NCI-H524 (cell line): ENCODE data around the gene KIAA0586.
"Not testable (repeated sequence)": the region's sequence is repeated elsewhere in the genome, so short reads cannot be mapped to it uniquely, and the experiment has no call there.

Experiments used
- DNase-seq, 2 experiments: peaks; one replicate each; lab custom pipeline; 2025; lab: John Stamatoyannopoulos, UW

Gene KIAA0586

GRCh38 chr14:58547649-58548048, 120.1 kb downstream of the KIAA0586 start:
- no peak for DNase-seq

GRCh38 chr14:58549105-58549757, 121.7 kb downstream of the KIAA0586 start:
- DNase-seq: no peak

GRCh38 chr14:58553959-58554358, 126.4 kb downstream of the KIAA0586 start:
- DNase-seq: no peak

GRCh38 chr14:58555647-58556046, 128.1 kb downstream of the KIAA0586 start:
- DNase-seq: no peak

GRCh38 chr14:58557242-58557641, 129.7 kb downstream of the KIAA0586 start:
- DNase-seq: no peak

GRCh38 chr14:58560208-58560607, 132.7 kb downstream of the KIAA0586 start:
- DNase-seq: no peak

- DNase-seq: no peak
Observed at GRCh38 chr14:58562141-58562540, 134.6 kb downstream of the KIAA0586 start.

- no peak for DNase-seq
Observed at GRCh38 chr14:58563978-58564377, 136.5 kb downstream of the KIAA0586 start.

- peak in 1 of 2 experiments; percentile 35 for DNase-seq
Observed at GRCh38 chr14:58565832-58566231, 138.3 kb downstream of the KIAA0586 start.

- peak; percentile 26 to 27 for DNase-seq
Observed at GRCh38 chr14:58566979-58567378, 139.5 kb downstream of the KIAA0586 start.

- no peak for DNase-seq
Observed at GRCh38 chr14:58568322-58568721, 140.8 kb downstream of the KIAA0586 start.

GRCh38 chr14:58571256-58571655, 143.7 kb downstream of the KIAA0586 start:
- no peak for DNase-seq

GRCh38 chr14:58571769-58572472, 144.4 kb downstream of the KIAA0586 start:
- no peak for DNase-seq

- DNase-seq: no peak
Observed at GRCh38 chr14:58572473-58572853, 144.9 kb downstream of the KIAA0586 start.

GRCh38 chr14:58572863-58573262, 145.3 kb downstream of the KIAA0586 start:
- no peak for DNase-seq

GRCh38 chr14:58574623-58575022, 147.1 kb downstream of the KIAA0586 start:
- no peak for DNase-seq

- no peak for DNase-seq
Observed at GRCh38 chr14:58575956-58576355, 148.4 kb downstream of the KIAA0586 start.

GRCh38 chr14:58580035-58580434, 152.5 kb downstream of the KIAA0586 start:
- DNase-seq: not testable (repeated sequence)

- not testable (repeated sequence) for DNase-seq
Observed at GRCh38 chr14:58581389-58581788, 153.9 kb downstream of the KIAA0586 start.

GRCh38 chr14:58584383-58584782, 156.9 kb downstream of the KIAA0586 start:
- DNase-seq: no peak

GRCh38 chr14:58587271-58587670, 159.8 kb downstream of the KIAA0586 start:
- no peak for DNase-seq

GRCh38 chr14:58588321-58588720, 160.8 kb downstream of the KIAA0586 start:
- not testable (repeated sequence) for DNase-seq

GRCh38 chr14:58593977-58594376, 166.5 kb downstream of the KIAA0586 start:
- DNase-seq: no peak

GRCh38 chr14:58597041-58597440, 169.5 kb downstream of the KIAA0586 start:
- DNase-seq: peak; percentile 33 to 72
